ENCODE results near the gene RBP4.

DNA sequence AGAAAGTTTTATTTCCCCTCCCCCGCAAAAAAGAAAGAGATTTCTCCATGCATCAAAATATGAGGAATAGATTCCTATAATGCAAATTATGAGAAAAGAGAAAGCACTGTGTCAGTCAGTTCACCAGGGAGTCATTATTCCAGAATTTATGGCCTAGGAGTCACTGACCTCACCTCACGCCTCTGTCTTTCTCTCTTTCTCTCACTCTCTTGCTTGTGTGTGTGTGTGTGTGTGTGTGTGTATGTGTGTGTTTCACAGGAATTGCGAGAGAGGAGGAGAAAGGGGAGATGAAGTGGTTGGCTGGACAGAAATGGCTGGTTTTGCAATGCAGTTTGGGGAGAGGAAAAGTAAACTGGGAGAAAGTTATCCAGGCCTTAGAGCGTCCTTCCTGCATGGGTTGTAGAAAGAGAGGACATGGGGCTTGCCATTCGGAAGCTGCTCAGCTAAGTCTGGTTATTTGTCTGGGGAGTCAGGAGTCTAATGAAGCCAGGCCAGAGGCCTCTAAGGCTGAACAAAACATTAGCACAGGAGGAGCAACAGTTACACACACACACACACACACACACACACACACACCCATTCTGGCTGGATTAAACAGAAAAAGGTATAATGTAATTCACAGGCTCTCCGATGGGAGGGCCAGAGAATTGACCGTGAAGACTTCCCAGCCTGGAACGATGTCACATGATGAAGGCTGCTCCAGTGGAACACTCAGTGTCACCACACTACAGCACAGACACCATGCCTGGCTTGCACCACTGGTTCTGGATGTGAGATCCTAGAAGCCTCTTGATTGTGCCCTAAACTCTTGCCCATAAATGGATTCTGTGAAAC, 47.3 kb downstream of the RBP4 start:
- TF ChIP-seq CTCF (conservative IDR thresholded peaks at IDR 0.05) (no peak), ZFX (IDR thresholded peaks at IDR 0.05) (no peak)
